Hematopoietic multipotent progenitor cell treated with erythropoietin and hydrocortisone succinate and interleukin-3 and kit ligand, for 6 days (in vitro differentiated cells): ENCODE results near the gene MFSD8.
"Not testable (repeated sequence)": the region's sequence is repeated elsewhere in the genome, so short reads cannot be mapped to it uniquely, and the experiment has no call there.

Experiments
- DNase-seq: peaks from one replicate; pipeline ENCODE4 v3.0.0-alpha.2; 2015

Gene MFSD8

DNA sequence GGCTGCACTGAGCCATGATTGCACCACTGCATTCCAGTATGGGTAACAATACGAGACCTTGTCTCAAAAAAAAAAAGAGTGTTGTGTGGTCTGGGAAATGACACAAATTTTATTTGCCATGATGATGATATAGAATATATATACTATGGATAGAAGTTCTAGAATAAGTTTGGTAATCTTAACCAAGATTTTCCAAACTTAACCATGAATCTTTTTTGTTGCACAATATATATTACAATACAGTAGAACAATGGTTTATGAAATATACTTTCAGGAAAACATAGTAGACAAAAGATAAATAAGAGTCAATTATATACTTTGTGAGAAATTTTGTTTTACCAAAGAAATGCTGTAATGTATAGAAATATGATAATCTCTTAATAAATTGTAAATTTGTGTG lies 34.8 kb downstream of the MFSD8 start:
- DNase-seq, result no peak

DNA sequence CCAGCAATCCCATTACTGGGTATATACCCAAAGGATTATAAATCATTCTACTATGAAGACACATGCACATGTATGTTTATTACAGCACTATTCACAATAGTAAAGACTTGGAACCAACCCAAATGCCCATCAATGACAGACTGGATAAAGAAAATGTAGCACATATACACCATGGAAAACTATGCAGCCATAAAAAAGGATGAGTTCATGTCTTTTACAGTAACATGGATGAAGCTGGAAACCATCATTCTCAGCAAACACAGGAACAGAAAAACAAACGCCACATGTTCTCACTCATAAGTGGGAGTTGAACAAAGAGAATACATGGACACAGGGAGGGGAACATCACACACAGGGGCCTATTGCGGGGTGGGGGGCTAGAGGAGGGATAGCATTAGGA lies 39.3 kb downstream of the MFSD8 start:
- DNase-seq, result not testable (repeated sequence)

GRCh38 chr4:127922226-127922625 lies 42.7 kb downstream of the MFSD8 start:
- DNase-seq, result no peak

GRCh38 chr4:127920521-127920920 lies 44.5 kb downstream of the MFSD8 start:
- no peak for DNase-seq

DNA sequence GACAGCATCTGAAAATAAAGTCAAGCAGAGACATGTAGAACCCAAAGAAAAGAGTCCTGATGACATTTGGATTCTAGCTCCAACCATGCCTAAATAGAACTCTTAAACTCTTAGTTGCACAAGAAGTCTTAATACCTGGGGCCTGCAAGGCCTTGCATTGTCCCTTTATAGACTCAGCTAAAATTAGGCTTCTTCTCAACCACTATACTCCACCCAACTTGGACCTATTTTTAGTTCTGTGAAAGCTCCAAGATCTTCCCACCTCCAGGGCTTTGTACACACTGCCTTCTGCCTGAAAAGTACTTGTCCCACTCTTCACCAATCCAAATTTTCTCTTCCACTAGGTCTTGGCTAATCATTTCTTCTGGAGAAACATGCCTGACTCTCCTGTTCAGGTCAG lies 47.8 kb downstream of the MFSD8 start:
- no peak for DNase-seq

- DNase-seq, result no peak
Observed at GRCh38 chr4:127916512-127916911, 48.5 kb downstream of the MFSD8 start.

DNA sequence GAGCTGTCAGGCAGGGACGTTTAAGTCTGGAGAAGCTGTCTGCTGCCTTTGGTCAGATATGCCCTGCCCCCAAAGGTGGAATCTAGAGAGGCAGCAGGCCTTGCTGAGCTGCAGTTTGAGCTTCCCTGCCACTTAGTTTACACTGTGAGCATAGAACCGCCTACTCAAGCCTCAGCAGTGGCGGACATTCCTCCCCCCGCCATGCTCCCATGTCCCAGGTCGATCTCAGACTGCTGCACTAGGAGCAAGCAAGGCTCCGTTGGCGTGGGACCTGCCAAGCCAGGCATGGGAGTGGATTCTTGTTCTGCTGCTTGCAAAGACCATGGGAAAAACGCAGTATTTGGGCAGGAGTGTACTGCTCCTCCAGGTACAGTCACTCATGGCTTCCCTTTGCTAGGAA lies 59.9 kb downstream of the MFSD8 start:
- DNase-seq, result no peak

DNA sequence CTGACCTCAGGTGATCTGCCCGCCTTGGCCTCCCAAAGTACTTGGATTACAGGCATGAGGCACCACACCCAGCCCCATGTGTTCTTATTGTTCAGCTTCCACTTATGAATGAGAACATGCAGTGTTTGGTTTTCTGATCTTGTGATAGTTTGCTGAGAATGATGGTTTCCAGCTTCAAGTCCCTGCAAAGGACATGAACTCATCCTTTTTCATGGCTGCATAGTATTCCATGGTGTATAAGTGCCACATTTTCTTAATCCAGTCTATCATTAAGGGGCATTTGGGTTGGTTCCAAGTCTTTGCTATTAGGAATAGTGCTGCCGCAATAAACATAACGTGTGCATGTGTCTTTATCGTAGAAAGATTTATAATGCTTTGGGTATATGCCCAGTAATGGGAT lies 65.3 kb downstream of the MFSD8 start:
- DNase-seq, result not testable (repeated sequence)

DNA sequence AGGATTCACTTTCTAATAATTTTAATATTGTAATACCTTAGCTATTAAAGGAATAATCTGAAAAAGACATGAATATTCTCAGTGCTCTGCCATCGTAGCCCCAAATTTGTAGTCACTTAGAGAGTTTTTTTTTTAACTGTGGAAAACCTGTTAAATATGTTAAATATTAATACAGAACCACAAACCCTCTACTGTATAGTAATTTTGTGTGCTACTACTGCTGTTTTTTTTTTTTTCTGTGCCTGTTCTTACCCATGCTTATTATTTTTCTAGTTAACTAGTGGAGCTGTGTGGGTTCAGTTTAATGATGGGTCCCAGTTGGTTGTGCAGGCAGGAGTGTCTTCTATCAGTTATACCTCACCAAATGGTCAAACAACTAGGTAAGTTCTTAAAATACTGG lies 68.4 kb downstream of the MFSD8 start:
- DNase-seq, result no peak

GRCh38 chr4:127896069-127896468 lies 68.9 kb downstream of the MFSD8 start:
- DNase-seq, result no peak

DNA sequence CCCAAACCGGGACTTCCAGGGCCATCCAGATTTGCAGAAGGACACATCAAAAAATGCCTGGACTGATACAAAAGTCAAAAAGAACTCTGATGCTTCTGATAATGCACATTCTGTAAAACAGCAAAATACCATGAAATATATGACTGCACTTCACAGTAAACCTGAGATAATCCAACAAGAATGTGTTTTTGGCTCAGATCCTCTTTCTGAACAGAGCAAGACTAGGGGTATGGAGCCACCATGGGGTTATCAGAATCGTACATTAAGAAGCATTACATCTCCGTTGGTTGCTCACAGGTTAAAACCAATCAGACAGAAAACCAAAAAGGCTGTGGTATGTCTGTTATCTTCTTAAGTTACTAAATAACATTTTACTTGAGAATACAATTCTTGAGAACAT lies 75.1 kb downstream of the MFSD8 start:
- no peak for DNase-seq

GRCh38 chr4:127888559-127888958 lies 76.4 kb downstream of the MFSD8 start:
- DNase-seq, result no peak

GRCh38 chr4:127881563-127881864 lies 83.5 kb downstream of the MFSD8 start:
- DNase-seq, result no peak

- peak; percentile 99 for DNase-seq
Observed at GRCh38 chr4:127880763-127881562, 84.0 kb downstream of the MFSD8 start, which contains the start of gene PLK4. Gene PLK4, plus strand, starts transcription at chr4:127880893. Its CDS starts 242 bp downstream, at chr4:127881135.

GRCh38 chr4:127875791-127876190 lies 89.2 kb downstream of the MFSD8 start:
- DNase-seq, result no peak

- no peak for DNase-seq
Observed at GRCh38 chr4:127870688-127871087, 94.3 kb downstream of the MFSD8 start.

- no peak for DNase-seq
Observed at GRCh38 chr4:127870281-127870680, 94.7 kb downstream of the MFSD8 start.

DNA sequence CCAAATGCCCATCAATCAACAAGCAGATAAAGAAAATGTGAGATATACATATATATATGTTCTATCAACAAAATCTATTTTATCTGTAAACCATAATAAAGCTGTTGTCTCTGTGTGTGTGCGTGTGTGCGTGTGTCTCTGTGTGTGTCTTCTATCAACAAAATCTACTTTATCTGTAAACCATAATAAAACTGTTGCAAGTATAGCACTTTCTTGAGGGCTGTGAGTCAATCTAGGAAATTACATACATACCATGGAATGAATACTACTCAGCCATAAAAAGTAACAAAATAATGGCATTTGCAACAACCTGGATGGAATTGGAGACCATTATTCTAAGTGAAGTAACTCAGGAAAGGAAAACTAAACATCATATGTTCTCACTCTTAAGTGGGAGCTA lies 96.8 kb downstream of the MFSD8 start:
- DNase-seq, result no peak
